COLO668 (cell line): ENCODE measurements around the gene ZNF239.
"Not testable (repeated sequence)": the region's sequence is repeated elsewhere in the genome, so short reads cannot be mapped to it uniquely, and the experiment has no call there.

Experiments used
- DNase-seq: peaks from one replicate; lab custom pipeline; 2025; ENCODE audit not compliant: unreplicated experiment; lab: John Stamatoyannopoulos, UW

ZNF239 gene

GRCh38 chr10:43574001-43574892 lies at the start of gene ZNF239:
ZNF239 (minus strand) TSS chr10:43574616; CDS start chr10:43558079, 16,537 bp downstream.
- DNase-seq: peak; percentile 87

DNA sequence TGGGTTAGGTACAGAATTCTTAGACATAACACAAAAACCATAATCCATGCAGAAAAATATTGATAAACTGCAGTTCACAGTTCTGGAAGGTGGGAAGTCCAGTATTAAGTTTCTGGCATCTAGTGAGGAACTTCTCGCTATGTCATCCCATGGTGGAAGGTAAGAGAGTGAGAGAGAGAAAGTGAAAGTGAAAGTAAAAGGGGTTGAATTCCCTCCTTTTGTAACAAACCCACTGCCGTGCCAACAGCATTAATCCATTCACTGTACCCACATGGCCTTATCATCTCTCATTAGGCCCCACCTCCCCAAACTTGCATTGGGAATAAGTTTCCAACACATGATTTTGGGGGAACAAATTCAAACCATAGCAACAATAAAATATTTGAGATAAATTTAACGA lies 48.9 kb upstream of the ZNF239 start:
- no peak for DNase-seq

DNA sequence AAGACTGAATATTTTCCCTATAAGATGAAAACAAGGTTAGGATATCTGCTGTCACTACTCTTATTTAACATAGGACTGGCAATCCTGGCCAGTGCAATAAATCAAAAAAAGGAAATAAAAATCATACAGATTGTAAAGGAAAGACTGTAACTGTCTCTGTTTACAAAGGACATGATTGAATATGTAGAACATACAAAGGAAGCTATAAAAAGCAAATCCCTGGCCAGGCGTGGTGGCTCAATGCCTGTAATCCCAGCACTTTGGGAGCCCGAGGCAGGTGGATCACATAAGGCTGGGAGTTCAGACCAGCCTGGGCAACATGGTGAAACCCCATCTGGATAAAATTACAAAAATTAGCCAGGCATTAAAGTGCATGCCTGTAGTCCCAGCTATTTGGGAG lies 47.6 kb upstream of the ZNF239 start:
- no peak for DNase-seq

DNA sequence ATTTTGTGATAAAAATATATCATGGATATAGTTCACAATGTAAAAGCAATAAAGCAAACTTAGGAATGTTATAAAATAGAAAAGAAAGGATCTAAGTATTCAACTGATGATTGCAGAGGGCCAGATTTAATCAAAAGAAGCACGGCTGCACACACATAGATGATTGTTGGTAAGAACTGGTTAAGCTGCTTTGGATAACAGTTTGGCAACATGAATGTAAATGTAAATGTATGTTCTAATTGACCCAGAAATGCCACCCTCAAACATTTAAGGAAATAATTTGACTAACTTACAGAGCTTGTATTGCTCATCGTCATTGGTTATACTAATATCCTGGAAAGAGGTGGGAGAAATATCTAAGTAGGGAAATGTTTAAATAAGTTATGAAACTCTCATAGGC lies 45.0 kb upstream of the ZNF239 start:
- DNase-seq: no peak

GRCh38 chr10:43616697-43617370 lies 42.4 kb upstream of the ZNF239 start:
- DNase-seq: no peak

GRCh38 chr10:43610636-43611035 lies 36.2 kb upstream of the ZNF239 start:
- DNase-seq: no peak

- no peak for DNase-seq
Measured at GRCh38 chr10:43607199-43607573, 32.8 kb upstream of the ZNF239 start.

DNA sequence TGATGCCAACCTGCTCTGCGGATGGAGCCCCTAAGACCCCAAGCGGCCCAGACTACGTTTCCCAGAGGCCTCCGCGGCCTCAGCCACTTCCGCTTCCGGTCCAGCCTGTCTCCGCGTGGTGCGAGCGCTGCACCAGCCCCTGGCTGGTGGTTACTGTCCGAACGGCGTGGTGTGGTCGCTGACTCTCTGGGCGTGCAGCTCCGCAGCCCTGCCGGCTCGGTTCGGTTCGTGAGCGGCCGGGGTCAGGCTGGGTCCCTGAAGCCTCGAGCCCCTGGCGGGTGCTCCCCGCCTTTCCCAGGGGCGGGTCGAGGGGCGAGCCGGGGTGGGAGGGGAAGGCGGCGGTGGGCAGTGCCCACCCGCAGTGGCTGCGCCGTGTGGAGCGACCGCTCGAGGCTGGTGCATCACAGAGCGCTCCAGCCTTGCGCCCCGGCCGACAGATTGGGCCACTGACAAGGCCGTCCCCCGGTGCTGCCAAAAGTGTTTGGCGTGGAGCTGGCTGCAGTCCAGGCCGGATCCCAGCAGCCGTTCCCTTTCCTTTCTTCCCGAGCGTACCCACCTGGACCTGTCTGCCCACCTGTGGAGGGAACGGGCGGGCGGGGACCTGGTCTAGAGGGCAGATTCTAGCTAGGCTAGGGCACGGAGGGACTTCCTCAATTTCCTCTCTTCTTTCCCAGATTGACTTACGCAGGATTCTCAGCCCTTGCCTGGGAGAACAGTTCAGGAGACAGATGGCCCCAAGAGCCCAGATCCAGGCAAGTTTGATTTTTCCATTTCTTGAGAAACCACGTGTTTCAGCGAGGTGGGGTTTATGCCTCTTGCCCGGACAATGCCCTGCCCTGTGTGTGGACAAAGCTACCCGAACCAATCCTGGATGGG lies 32.1 kb upstream of the ZNF239 start, which contains the start of gene ZNF485:
Gene ZNF485, plus strand, starts transcription at position 116 of the 876 bp plus-strand sequence. Its CDS starts 613 bp downstream, at position 729.
- peak; percentile 70 for DNase-seq

DNA sequence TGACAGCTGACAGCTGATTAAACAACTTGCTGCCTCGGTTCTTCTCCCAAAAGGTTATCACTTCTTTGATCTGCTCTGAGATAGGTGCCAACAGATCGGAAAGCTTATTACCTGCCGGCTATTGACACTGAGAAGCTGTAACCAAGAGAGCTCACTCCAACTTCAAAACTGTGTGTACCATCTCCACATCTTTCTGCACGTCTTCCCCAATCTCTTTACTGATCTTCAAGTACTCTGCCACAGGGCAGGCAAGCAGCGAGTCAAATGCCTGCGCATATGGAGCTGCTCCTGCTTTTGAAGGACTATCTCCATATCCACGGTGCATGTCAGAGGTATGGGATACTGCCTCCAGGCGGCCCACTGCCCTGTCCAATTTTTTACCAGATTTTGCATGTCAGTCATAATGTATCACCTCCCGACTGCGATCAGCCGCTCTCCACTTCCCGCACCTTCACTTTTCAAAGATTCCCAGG lies 31.5 kb upstream of the ZNF239 start:
- no peak for DNase-seq

GRCh38 chr10:43601576-43601975 lies 27.2 kb upstream of the ZNF239 start:
- DNase-seq: not testable (repeated sequence)

- DNase-seq: no peak
Measured at GRCh38 chr10:43599333-43599732, 24.9 kb upstream of the ZNF239 start.

DNA sequence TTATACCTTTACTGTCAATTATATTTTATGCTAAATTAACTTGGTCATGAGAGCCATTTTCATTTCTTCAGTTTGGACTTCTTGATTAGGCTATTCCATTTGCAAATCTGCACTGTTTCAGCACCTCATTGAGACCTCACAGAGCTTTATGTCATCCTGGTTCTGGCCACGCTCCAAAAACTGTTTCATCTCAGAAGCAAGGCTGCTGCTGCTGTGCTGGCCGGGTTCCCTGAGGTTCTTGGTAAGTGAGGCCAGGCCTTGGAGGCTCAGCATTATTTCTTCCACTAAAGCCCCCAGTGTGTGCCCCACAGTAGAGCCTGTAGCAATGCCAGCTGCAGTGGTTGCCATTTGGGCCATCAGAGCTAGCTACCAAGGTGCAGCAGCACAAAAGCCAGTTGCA lies 24.0 kb upstream of the ZNF239 start:
- no peak for DNase-seq

GRCh38 chr10:43596546-43596945 lies 22.1 kb upstream of the ZNF239 start:
- no peak for DNase-seq

DNA sequence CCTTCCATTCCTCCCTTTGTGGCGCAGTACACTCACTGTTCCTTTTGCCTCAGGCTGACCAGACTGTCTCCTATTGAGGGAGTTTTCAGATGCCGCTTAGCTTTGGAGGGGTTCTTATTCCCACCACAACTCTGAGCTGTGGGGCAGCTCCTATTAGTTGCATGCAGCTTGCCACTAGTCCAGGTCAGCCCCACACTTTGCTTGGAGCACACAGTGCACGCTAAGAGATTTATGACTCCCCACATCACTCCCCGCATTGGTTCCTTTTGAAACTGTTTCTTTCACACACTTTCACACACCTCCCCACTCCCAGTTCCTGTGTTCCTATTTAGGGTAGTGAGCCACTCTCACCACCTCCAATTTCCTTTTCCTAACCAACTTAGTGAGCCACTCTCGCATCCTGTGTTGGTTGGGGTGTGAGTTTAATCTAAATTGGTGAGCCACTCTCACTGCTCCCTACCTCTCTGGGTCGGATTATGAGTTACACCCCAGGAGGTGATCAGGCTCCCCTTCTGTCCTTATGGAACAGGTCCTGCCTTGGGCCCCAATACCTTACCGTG lies 21.4 kb upstream of the ZNF239 start:
- DNase-seq: no peak

DNA sequence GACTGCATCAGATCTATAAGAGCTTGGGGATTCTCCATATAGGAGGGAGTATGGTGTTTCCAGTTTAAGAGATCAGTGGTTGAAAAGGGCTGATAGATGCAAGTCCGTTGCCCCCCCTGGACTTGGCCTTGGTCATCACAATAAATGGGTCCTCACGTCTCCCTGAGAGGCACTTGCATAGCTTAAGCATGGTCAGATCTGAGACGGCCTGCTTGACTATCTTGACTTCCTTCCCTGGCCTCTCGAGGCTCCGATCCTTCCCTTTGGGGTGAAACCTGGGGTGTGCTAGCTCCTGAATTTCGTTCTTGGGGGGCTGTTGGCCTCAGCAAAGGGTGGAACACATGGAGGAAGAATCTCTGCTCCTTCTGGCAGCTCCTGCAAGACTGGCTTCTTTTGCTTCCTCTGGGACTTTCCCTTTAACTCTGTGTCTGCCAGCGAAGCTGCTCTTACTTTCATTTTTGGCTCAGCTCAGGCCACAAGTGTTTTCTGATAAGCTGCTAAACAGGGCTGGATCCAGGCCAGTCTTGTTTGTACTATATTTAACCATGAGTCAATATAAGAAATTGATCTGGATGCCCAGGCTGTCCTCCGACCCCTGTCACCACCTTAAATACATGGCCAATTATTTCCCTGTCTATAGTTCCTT lies 20.7 kb upstream of the ZNF239 start:
- no peak for DNase-seq

- DNase-seq: no peak
Measured at GRCh38 chr10:43591303-43591904, 17.0 kb upstream of the ZNF239 start.

GRCh38 chr10:43586730-43587115 lies 12.3 kb upstream of the ZNF239 start:
- not testable (repeated sequence) for DNase-seq

DNA sequence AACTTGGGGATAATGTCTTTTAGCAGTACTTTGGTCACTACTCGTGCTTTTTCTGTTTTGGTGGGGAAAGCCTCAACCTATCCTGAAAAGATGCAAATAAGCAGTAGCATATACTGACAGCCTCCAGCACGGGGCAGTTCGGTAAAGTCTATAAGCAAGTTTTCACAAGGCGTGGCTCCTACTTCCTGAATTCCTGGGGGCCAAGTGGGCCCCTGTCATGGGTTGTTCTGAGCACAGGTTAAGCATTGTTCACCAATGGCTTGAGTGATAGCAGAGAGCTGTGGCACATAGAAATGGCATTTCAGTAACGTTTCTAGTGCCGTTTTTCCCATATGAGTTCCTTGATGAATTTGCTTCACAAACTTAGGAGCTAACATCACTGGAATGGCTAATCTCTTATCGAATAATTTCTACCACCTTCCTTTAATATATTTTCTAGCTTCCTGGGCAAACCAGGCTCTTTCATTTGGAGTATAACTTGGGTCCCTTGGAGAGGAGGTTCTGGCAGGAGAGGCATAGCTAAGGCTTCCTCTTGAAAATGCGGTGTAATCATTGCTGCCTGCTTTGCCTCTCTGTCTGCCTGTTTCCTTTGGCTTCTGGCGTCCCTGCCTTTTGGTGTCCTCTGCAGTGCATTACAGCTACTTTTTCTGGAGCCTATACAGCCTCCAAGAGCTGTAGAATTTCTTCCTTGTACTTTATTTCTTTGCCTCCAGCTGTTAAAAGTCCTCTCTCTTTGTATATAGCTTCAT lies 11.7 kb upstream of the ZNF239 start:
- DNase-seq: no peak

DNA sequence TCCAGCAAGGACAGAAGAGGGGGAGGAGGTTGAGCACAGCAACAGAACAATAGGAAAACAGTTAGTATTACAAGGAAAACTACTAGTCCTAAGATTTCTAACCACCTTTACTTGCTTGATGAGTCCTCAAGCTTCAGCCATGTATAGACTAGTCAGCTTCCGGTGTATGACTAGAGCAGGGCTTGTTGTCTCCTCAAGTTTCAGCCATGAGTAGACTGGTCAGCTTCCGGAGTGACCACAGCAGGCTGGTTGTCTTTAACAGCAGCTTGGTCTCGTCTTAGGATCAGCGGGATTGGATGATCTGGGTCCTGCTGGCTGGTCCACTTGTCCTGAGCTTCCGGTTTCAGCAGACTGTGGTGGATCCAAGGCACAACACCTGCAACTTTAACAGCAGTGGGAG lies 10.6 kb upstream of the ZNF239 start:
- no peak for DNase-seq
